BLaER1 treated with 17β-estradiol and CSF1 and Interleukin-3, amounts not matched to agents 10 nM and 100 nM (cell line): ENCODE results near the gene SNCAIP.

ENCODE experiments used
- H3K27ac ChIP-seq, 11 experiments: shearing (Covaris generic); formaldehyde crosslinking; 2 replicates each; pipeline ENCODE4 v1.8.1; 2022
- H3K27me3 ChIP-seq, 11 experiments: shearing (Covaris generic); formaldehyde crosslinking; 2 replicates each; pipeline ENCODE4 v1.8.1; 2022
- H3K36me3 ChIP-seq, 11 experiments: shearing (Covaris generic); formaldehyde crosslinking; 2 replicates each; pipeline ENCODE4 v1.8.1; 2022
- H3K4me1 ChIP-seq, 10 experiments: shearing (Covaris generic); formaldehyde crosslinking; 2 replicates each; pipeline ENCODE4 v1.8.1; 2022
- H3K4me2 ChIP-seq, 11 experiments: shearing (Covaris generic); formaldehyde crosslinking; 2 replicates each; pipeline ENCODE4 v1.8.1; 2022
- H3K4me3 ChIP-seq, 10 experiments: shearing (Covaris generic); formaldehyde crosslinking; 2 replicates each; pipeline ENCODE4 v1.8.1; 2022
- H3K9ac ChIP-seq, 11 experiments: shearing (Covaris generic); formaldehyde crosslinking; 2 replicates each; pipeline ENCODE4 v1.8.1; 2022
- H3K9me3 ChIP-seq, 11 experiments: shearing (Covaris generic); formaldehyde crosslinking; replicated peaks in 1 of 11; 2 replicates each; pipeline ENCODE4 v1.8.1; 2022
- H4K20me1 ChIP-seq, 11 experiments: shearing (Covaris generic); formaldehyde crosslinking; 2 replicates each; pipeline ENCODE4 v1.8.1; 2022
- Cebpa-rat ChIP-seq, 11 experiments: shearing (Covaris generic); IDR thresholded peaks; 2 replicates each; pipeline ENCODE4 v1.8.1; 2022

The SNCAIP gene

DNA sequence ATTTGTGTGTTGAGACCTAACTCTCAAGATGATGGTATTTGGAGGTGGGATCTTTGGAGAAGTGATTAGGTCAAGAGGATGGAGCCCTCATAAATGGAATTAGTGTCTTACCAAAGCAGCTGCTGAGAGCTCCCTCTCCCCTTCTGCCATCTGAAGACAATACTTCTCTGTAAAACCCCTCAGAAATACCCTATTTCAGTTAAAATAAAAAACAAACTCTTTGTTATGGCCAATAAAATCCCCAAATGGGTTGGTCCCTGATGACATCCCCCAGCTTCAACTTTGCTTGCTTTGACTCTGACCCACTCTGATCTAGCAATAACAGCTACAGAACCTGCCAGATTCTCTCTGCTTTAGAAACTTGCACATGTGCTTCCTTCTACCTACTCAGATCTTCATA, 100.9 kb downstream of the SNCAIP start:
- H3K9ac ChIP-seq: no peak overlapping the region
- no peaks in the 10 kb centered on the region for H3K27me3 ChIP-seq
- no peaks in the 10 kb centered on the region for H3K9me3 ChIP-seq
- no peak for TF ChIP-seq Cebpa-rat (IDR thresholded peaks at IDR 0.05)
- H4K20me1 ChIP-seq: no peaks in the 10 kb centered on the region
- no peak overlapping the region for H3K4me3 ChIP-seq
- H3K27ac ChIP-seq: no peak overlapping the region
- H3K4me2 ChIP-seq: no peak overlapping the region
- H3K4me1 ChIP-seq: peaks cover 0 to 11% (median 0%) of the 10 kb centered on the region in 10 experiments; a peak in 4 of 20 replicates
- H3K36me3 ChIP-seq: no peaks in the 10 kb centered on the region

DNA sequence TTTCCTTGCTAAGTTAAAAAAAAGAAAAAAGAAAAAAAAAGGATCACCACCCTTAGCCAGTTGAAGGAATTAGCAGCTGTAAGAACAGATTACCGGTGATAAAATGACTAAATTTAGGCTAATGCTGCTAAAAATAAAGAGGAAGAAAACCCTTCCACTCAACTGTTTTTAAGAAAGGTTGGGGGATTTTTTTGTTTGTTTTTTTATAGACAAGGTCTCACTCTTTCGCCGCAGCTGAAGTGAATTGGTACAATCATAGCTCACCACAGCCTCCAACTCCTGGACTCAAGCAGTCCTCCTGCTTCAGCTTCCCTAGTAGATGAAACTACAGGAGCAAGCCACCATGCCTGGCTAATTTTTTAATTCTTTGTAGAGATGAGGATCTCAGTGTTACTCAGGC, 101.7 kb downstream of the SNCAIP start:
- no peak for TF ChIP-seq Cebpa-rat (IDR thresholded peaks at IDR 0.05)
- no peaks in the 10 kb centered on the region for H3K27me3 ChIP-seq
- peaks cover 0 to 10% (median 0%) of the 10 kb centered on the region in 10 experiments; a peak in 4 of 20 replicates for H3K4me1 ChIP-seq
- no peak overlapping the region for H3K4me2 ChIP-seq
- no peak overlapping the region for H3K9ac ChIP-seq
- no peak overlapping the region for H3K27ac ChIP-seq
- no peaks in the 10 kb centered on the region for H4K20me1 ChIP-seq
- no peak overlapping the region for H3K4me3 ChIP-seq
- no peaks in the 10 kb centered on the region for H3K36me3 ChIP-seq
- no peaks in the 10 kb centered on the region for H3K9me3 ChIP-seq

DNA sequence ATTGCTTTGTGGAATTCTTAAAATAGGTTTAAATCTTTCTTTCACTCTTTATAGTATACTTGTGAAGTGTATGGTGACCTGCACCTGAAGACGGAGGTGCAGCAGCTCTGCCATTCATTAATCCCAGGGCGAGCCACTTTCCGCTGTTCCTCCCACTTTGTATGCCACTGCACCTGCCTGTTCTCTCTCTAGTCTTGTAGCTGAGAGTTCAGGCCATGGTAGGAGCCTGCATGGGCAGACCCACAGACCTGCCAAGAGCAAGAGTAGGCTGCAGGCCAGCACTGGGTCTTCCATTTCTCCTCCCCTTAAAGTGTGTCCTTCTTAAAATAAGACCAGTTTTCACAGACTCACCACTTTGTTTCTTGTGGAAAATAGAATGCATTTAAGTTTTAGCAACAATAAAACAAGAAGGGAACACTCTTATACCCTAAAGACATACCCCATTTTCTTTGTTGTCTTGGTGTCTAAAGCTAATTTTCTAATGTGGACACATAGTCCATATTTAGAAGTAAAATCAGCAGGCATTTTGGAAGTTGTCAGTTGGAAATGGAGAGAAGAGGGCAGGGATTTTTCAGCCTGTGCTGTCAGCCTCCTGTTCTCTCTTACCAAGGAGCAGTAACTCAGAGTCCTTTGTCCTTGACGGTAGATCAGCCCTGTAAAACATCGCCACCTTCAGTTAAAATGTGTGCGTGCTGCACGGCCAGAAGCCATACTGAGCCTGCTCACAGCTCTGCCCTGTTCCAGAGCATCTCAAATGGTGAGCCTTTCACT, 103.2 kb downstream of the SNCAIP start:
- Histone ChIP-seq H3K4me3 (no peak overlapping the region), H4K20me1 (no peaks in the 10 kb centered on the region), H3K27ac (no peak overlapping the region), H3K9ac (no peak overlapping the region), H3K4me2 (no peak overlapping the region), H3K36me3 (no peaks in the 10 kb centered on the region), H3K27me3 (no peaks in the 10 kb centered on the region), H3K4me1 (no peaks in the 10 kb centered on the region), H3K9me3 (no peaks in the 10 kb centered on the region)
- TF ChIP-seq Cebpa-rat (IDR thresholded peaks at IDR 0.05): no peak

DNA sequence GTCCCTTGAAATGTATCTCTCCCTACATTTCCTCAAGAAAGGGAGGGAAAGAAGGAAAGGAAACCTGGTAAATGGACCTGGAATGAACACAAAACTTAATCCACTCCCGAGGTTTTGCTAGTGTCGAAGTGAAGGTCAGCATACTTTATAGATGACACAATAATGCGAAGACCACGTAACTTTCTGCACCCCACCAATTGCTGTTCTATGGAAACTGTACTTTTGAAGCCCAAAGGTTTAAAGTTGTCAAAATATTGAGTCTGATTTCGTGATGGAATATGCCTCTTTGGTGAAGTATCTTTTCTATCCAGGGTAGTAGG, 103.7 kb downstream of the SNCAIP start:
- Histone ChIP-seq H3K4me1 (no peaks in the 10 kb centered on the region), H4K20me1 (no peaks in the 10 kb centered on the region), H3K4me3 (no peak overlapping the region), H3K27ac (no peak overlapping the region), H3K4me2 (no peak overlapping the region), H3K36me3 (no peaks in the 10 kb centered on the region), H3K9me3 (no peaks in the 10 kb centered on the region), H3K27me3 (no peaks in the 10 kb centered on the region), H3K9ac (no peak overlapping the region)
- no peak for TF ChIP-seq Cebpa-rat (IDR thresholded peaks at IDR 0.05)

DNA sequence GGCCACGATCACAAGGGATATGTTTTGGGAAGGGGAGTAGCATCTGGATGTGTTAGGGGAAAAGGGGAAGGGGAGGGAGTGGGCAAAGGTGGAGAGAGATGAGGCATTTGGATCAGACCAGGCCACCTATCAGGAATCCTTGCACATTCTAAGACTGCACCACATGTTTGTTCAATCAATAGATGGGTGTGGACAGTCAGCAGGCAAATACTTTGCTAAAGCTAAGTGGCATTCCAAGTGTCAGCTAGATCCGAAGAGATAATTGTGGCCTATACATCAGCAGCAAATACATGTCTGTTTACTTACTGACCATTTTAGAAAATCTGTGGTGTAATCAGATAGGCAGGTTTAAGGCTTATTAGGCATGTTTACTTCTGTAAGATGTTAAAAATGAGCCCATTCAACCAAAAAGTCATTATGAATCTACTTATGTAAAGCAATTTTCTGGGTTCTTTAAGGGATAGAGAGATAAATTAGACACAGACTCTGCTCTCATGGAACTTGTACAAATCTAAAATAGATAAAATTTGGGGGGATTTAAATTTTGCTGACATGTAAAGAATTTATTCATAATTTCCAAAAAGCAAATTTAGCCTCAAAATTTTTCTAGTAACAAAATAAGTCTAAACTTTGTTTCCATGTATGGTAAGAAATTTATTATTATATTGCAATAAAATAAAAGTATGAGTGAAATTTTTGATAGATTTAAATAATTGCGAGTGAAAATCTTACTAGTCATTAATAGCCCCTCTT, 107.3 kb downstream of the SNCAIP start:
- Histone ChIP-seq H3K4me1 (no peaks in the 10 kb centered on the region), H3K27me3 (no peaks in the 10 kb centered on the region)
- no peak for TF ChIP-seq Cebpa-rat (IDR thresholded peaks at IDR 0.05)

DNA sequence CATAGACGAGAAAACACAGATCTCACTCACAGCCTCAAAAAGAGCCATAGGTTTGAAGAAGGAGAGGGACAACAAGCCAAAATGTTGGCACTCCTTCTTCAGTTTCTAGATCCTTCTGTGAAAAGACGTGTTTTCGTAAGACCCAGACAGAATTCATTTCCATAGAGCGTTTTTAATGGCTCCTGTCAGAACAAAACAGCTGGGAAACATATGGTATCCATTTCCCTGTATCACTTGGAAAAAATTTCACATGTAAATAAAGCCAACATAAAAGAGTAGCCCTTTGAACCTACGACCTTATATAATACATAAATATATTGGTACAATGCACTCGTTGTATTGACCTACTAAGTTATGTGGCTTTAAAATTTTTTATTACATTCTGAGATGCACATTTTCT, 108.1 kb downstream of the SNCAIP start:
- H3K4me3 ChIP-seq: no peak overlapping the region
- H3K9ac ChIP-seq: no peak overlapping the region
- no peaks in the 10 kb centered on the region for H3K4me1 ChIP-seq
- no peaks in the 10 kb centered on the region for H3K27me3 ChIP-seq
- H3K4me2 ChIP-seq: no peak overlapping the region
- H3K9me3 ChIP-seq: no peaks in the 10 kb centered on the region
- no peak for TF ChIP-seq Cebpa-rat (IDR thresholded peaks at IDR 0.05)
- no peaks in the 10 kb centered on the region for H3K36me3 ChIP-seq
- H3K27ac ChIP-seq: no peak overlapping the region
- no peaks in the 10 kb centered on the region for H4K20me1 ChIP-seq

More for the DNA sequence above, 107.3 kb downstream of the SNCAIP start:
- no peak overlapping the region for H3K27ac ChIP-seq
- H3K36me3 ChIP-seq: no peaks in the 10 kb centered on the region
- H3K4me3 ChIP-seq: no peak overlapping the region
- H4K20me1 ChIP-seq: no peaks in the 10 kb centered on the region
- H3K4me2 ChIP-seq: no peak overlapping the region
- no peak overlapping the region for H3K9ac ChIP-seq
- H3K9me3 ChIP-seq: no peaks in the 10 kb centered on the region

DNA sequence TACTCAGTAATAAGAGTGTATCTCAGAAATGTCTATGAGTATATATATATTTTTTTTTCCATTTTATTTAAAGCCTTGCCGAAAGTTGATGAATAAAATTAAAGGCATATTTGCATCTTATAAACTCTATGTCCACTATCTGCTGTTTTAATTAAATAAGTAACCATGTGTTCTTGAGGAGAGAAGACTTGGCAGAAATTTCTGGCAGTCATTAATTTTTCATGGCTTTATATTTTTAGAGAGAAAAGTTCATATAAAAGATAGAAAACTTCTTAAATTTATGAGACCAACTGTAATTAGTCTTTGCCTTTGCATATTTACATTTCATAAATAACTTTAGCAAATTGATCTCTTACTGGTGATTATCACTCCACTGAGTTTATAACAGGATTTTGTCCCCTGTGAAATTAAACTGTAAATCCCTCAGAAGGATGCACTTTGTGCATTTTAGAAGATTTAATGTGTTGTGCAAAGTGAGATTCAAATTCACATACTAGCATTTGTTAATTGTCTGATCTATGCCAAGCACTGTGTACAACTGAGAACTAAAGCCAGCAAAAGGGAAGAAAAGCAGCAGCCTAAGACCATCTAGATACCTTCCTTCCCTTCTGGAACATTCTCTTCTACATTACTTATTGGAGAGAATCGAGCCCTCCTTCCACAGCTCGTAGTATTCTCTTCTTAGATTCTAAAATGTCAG, 108.7 kb downstream of the SNCAIP start:
- TF ChIP-seq Cebpa-rat (IDR thresholded peaks at IDR 0.05): no peak
- Histone ChIP-seq H3K4me2 (no peak overlapping the region), H3K27me3 (no peaks in the 10 kb centered on the region), H3K9me3 (no peaks in the 10 kb centered on the region), H3K27ac (no peak overlapping the region), H3K4me3 (no peak overlapping the region), H3K4me1 (no peaks in the 10 kb centered on the region), H4K20me1 (no peaks in the 10 kb centered on the region), H3K36me3 (no peaks in the 10 kb centered on the region), H3K9ac (no peak overlapping the region)

DNA sequence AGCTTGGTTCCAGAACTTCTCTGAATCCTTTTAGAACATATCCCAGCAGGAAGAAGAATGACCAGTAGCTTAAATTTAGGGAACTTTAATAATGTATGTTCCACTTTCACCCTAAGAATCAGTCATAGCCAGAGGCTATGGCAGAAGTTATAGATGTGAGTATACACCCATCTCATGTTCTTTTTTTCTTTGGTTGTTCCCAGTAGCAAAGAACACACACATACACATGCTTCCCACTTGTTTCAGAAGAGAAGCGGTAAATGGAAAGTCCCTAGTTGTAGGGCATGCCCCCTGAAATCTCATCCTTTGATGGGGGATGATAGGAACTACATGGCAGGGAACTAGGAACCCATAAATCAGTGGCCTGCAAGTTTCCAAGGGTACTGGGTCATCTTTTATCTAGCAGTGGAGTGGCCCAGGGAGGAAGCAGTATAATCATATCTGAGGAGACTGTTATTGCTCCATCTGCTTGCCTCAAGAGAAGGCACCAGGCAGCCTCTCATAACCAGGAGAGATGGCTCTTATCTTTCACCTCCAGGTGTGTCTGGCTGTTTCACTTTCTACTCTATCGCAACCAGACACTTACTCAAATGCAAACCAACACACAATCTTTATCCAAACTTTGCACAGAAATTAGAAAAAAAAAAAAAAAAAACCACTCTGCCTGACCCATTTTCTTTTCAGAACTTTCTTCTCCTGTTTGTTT, 109.5 kb downstream of the SNCAIP start:
- no peak for TF ChIP-seq Cebpa-rat (IDR thresholded peaks at IDR 0.05)
- Histone ChIP-seq H3K27me3 (no peaks in the 10 kb centered on the region), H3K9ac (no peak overlapping the region), H3K27ac (no peak overlapping the region), H3K9me3 (no peaks in the 10 kb centered on the region), H3K4me1 (no peaks in the 10 kb centered on the region), H3K36me3 (no peaks in the 10 kb centered on the region), H3K4me2 (no peak overlapping the region), H4K20me1 (no peaks in the 10 kb centered on the region), H3K4me3 (no peak overlapping the region)

DNA sequence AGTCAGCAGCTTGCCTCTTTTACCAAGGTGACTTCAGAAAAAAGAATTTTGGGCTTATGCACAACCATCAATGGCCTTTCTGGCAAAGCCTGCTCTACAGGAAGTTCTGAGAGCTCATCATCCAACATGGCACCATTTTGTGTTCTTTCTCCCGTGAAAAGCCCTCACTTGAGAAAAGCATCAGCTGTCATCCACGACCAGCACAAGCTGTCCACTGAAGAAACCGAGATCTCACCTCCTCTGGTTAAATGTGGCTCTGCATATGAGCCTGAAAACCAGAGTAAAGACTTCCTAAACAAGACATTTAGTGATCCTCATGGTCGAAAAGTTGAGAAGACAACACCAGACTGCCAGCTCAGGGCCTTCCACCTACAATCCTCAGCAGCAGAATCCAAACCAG, 111.2 kb downstream of the SNCAIP start:
- Histone ChIP-seq H3K9ac (no peak overlapping the region), H3K27ac (no peak overlapping the region), H3K36me3 (no peaks in the 10 kb centered on the region), H4K20me1 (no peaks in the 10 kb centered on the region), H3K4me1 (no peaks in the 10 kb centered on the region), H3K4me3 (no peak overlapping the region), H3K9me3 (no peaks in the 10 kb centered on the region), H3K27me3 (no peaks in the 10 kb centered on the region), H3K4me2 (no peak overlapping the region)
- no peak for TF ChIP-seq Cebpa-rat (IDR thresholded peaks at IDR 0.05)
